NCI-H2081 treated with DMSO at 0.1 percent for 48 hours (cell line): ENCODE results near the gene LMF1.
"Not testable (repeated sequence)": the region's sequence is repeated elsewhere in the genome, so short reads cannot be mapped to it uniquely, and the experiment has no call there.

ENCODE experiments used
- DNase-seq: peaks from one replicate; lab custom pipeline; 2025; lab: John Stamatoyannopoulos, UW

LMF1 gene

DNA sequence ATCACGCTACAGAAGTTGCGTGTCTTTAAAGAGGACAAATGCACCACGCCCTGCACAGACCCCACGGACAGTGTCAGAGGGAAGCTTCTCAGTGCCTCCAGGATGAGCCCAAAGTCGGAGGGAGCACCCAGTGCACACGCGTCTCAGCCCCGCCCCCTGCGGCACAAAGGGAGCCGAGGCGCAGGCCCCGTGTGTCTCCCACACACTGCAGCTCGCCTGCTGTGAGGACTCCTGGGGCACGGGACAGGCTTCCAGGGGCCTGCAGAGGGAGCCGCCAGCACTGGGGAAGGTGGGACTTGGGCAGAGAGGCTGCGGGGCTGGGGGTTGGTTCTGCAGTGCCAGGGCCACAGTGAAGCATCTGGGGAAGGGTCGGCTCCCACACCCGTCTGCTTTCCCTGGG is 77.4 kb downstream of the LMF1 start:
- no peak for DNase-seq

DNA sequence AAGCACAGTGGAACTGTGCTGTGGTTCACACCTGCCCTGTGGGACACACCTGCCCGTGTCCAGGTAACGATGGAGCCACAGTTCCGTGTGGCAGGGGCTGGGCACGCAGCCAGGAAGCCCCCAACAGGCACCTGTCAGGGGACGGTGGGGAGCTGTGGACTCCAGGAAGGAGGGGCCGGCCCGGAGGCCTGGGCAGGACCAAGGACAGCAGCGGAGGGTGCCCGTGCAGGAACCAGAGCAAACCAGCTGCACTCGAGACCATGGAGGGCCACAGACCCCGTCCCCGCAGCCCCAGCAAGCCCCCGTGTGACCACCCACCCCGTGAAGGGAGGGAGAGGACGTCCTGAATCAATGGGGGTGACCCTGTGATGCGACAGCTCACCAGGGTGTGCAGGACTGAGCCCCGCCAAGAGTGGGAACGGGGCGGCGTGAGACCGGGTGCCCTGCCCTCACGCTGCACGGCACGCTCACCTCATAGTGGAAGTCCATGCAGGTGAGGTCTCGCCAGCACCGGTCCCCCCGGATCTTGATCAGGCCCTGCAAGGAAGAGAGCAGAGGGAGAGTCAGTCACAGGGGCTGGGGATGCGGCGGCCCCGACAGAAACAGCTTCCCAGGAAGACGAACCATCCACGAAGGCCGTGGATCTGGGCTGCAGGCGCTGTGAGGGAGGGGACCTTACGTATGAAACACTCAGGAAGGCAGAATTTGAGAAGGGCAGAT is 78.1 kb downstream of the LMF1 start:
- no peak for DNase-seq

DNA sequence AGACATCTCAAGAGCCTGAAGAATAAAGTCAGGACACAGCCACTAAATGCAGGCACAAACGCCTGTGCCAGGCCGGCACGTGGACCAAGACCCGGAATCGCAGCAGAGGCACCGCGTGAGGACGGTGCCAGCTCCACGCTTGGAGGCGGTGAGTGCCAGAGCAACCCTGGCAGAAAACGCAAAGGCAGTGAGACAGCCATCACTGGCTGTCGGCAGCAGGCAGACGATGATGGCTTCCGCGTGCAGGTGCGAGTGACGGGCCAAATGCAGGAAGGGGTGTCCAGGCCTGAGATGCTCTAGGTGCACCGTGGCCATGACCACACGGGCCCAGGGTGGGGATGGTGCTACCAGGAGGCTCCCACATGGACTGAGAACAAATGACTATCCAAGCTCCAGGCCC is 78.8 kb downstream of the LMF1 start:
- no peak for DNase-seq

DNA sequence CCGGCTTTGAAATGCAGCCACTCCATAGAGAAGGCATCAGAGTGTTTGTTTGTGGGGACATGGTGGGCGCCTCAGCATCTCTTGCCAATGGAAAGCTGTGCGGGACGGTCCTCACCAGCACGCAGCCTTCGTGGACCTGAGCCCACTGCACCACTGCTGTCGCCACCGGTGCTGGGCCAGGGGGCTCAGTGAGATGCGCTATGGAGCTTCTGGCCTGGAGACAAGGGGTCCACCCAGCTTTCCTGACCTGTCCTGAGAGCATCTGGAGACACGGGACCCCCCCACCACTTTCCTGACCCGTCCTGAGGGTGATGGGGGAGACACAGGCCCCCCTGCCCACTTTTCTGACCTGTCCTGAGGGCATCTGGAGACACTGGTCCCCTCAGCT is 79.4 kb downstream of the LMF1 start:
- no peak for DNase-seq

DNA sequence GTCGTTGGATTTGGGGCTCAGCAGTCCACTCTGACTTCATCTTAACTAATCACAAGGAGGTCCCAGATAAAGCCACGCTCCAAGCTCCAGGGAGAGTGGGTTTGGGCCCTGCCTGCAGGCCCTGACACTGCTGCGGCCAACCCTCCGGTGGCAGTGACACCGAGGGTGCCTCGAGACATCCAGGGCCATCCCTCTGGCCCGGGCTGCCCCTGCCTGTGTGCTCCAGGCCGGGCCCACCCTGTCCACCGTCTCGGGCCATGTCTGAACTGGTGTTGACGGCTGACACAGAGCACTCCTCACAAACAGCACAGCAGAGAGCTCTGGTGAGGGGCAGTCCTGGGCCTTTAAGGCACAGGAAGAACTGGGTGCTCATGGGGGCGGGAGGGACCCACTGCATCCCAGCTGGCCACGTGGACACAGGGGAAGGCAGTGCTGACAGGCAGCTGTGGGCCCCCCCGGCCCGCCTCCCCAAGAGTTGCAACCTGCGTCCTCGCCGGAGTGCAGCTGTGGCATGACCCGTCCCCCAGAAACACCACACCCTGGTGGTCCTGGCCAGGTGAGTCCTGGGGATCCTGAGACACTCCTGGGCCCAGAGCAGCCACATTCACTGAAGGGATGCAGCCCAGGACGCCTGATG is 80.0 kb downstream of the LMF1 start:
- no peak for DNase-seq

DNA sequence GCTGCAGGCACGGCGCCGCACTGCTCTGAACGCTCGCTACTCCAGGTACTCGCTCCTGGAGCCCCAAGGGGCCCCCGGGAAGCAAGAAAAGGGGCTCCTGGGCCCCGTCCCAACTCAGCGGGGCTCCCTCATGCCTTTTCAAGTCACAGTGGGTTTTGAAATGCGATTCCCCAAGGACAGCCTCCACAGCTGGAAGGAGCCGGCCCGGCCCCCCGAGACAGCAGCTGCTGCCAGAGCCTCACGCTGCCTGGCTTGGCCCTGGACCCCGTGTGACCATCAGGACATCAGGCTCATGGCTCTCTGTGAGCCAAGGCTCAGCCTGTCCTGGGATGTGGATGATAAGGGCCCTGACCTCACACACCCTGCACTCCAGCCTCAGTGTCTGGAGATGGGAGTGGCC is 80.6 kb downstream of the LMF1 start:
- DNase-seq, result no peak

DNA sequence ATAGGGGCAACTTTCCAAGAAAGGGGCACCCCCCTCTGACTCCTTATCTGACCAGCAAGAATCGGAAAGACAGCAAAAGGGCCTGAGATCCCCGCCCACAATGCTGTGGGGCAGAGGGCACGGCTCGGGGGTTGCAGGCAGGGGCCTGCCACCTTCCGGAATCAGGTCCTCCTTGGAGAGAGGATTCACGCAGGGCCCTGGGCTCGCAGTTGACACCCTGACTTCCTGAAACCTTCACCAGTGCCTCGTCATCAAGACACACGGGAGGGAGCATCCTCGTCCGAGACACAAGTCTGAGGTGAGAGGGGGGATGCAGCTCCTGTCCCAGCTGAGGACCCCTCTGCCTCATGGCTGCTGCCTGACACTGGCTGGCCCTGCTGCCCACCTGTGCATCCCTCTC is 81.2 kb downstream of the LMF1 start:
- no peak for DNase-seq

DNA sequence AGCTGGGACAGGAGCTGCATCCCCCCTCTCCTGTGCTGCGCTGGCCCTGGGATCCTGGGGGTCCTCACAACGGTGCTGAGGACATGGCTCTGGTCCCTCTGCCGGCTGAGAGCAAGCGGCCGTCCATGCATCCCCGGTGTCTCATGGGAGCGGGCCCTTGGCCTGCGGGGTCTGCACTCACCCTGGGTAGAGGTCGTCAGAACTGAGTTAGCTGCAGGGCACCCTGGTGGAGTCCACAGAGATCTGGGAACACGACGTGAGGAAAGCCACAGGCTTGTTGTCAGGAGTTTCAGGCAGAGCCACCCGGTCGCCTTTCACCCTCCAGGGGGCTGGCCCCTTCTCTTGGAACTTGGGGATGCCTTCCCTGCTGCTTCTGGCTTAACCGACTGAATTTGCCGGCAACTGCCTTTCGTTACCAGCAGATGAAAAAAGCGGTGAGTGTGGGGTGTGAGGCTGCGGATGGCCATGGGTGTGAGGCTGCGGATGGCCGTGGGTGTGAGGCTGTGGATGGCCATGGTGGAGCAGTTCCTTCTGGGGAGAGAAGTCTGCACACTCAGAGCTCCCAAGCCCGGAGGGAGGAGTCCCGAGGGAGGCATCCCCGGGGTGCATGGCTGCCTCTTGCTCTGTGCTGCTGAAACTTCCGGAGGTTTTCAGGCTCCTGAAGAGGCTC is 81.7 kb downstream of the LMF1 start:
- DNase-seq, result no peak

DNA sequence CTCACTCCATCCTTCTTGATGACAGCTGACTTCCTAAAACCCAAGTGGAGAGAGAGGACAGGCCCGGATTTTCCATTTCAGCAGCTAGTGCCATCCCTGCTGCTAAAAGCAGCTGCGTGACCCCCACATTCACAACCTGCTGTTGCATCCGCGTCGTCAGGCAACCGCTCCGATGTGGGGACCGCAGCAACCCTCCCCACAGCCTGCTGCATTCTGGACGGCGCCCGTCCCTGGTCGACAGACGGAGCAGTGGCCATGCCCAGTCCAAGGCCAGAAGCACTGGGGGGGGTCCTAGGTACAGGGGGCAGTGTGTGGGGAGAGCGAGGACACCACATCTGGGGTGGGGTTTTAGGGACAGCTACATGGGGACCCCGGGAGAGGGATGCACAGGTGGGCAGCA is 82.3 kb downstream of the LMF1 start:
- DNase-seq, result not testable (repeated sequence)

DNA sequence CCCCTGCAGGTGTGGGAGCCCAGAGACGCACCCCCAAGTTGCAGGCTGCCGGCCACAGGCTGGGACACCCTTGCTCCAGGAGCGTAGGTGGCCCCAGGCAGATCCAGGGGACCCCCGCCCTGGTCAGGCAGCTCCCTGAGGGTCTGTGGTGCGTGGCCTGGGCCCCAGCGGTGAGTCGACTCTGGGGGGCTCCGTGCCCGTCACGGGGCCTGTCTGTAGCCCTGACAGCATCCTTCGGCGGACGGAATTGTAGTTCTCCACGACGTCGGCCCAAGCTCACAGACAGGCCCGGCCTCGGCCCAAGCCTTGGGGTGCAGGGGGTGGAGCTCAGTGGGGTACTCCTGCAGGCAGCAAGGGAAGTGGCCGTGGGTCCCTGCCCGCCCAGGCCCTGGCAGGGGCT is 82.9 kb downstream of the LMF1 start:
- no peak for DNase-seq

DNA sequence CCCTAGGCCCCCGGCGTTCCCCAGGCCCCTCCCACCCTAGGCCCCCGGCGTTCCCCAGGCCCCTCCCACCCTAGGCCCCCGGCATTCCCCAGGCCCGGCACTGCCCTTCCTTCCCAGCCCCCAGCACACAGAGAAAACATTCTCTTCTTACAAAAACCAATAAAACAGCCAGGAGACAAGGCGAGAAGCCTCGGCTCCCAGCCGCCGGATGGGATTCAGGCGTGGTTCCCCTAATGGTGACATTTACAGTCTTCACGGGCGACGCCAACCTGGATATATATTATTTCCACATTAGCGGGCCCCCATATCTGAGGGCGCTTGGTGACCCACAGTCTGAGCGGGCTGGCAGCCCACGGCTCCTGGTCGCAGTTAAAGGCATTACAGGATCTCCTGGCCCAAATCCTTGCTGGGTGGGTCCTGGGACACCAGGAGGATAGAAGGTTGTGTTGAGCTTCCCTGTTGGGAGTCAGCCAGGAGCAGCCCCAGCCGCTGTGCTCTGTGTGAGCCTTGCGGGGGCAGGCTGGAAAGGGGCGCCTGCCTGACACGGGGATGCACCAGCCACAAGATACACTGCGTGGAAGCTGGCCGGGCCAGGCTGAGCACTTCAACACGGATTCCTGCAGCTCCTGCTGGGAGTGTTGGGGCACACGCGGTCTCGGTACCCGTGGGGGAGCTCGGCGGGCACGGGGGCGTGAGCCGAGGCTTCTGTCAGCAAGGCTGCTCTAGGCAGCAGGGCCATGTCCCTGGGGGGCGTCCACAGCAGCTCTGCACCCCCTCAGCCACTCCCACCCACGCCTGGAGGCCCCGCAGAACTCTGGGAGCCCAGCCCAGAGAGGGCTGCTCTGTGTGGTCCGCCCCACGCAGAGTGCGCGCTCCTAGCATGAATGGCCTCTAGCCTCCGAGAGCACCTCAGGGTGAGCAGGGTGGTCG is 83.7 kb downstream of the LMF1 start:
- no peak for DNase-seq

DNA sequence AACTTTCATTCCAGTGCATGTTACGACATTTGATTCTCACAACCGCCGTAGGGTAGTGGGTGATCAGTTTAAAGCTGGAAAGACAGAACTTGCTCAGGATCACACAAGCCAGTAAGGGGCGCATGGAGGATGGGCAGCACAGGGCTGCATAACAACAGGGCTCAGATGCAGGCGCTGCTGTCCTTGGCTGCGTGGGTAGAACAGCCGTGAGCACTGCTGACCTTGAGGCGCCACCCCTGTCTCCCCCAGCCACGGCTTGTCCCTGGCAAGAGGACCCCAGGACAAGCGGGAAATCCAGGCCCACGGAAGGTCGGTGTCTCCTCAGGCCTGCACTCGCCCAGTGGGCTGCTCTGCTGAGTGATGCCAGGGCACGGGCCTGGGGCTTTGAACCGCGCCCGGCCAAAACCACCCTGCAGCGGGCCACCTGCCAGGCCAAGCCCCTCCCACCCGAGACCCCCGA is 84.7 kb downstream of the LMF1 start:
- no peak for DNase-seq

DNA sequence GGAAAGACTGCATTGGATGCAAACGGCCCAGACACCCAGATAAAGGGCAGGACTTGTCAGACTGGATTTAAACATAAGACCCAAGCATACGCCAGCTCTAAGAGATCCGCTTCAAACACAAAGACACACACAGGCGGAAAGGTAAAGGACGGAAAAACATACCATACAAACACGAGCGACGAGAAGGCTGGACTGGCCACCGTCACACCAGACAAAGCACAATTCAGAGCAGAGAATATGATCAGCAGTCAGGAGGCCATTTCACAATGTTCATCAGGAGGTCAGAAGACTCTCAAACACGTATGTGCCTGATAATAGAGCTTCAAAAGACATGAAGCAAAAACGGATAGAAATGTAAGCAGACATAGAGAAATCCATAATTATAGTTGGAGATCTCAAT is 85.4 kb downstream of the LMF1 start:
- DNase-seq, result no peak

DNA sequence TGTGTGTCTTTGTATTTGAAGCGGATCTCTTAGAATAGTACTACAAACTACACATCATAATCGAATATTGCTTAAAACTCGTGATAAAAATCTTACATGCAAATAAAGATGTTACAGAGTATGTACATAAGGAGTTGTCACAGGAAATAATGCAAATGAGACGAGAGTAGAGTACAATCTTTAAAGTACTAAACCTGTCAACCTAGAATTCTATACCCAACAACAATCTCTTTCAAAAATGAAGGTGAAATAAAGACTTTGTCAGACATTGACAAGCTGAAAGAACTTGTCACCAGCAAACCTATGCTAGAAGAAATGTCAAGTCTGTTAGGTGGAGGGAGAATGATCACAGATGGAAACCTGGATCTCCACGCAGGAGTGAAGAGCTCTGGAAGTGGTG is 86.6 kb downstream of the LMF1 start:
- no peak for DNase-seq

DNA sequence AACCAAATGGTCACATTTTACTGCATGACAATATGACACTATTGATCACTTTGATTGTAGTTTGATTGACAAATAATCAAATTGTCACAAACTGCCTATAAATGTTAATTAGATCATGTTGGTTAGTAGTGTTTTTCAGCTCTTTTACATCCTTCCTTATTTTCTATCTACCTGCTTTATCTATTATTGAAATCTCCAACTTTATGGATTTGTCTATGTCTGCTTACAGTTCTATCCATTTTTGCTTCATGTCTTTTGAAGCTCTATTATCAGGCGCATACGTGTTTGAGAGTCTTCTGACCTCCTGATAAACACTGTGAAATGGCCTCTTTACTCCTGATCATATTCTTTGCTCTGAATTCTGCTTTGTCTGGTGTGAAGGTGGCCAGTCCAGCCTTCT is 87.0 kb downstream of the LMF1 start:
- DNase-seq, result no peak

DNA sequence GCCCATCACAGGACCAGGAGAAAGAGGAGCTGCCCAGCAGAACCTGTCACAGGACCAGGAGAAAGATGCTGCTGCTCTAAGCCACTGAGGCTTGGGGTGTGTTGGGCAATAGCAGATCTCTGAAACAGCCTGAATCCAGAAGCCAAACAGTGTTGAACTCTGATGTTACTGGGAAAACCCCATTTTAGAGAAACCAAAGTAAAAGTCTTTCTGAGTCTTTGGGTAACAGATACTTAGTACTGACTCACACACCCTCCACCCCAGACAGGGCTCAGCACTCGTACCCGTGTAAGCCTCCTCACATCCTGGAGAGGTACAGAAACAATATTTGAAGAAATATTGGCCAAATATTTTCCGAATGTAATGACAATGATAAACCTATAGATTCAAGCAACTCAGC is 87.4 kb downstream of the LMF1 start:
- no peak for DNase-seq

DNA sequence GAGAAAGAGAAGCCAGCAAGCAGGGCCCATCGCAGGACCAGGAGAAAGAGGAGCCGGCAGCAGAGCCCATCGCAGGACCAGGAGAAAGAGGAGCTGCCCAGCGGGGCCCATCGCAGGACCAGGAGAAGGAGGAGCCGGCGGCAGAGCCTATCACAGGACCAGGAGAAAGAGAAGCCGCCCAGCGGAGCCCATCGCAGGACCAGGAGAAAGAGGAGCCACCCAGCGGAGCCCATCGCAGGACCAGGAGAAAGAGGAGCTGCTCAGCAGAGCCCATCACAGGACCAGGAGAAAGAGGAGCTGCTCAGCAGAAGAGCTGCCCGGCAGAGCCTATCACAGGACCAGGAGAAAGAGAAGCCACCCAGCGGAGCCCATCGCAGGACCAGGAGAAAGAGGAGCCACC is 88.1 kb downstream of the LMF1 start:
- DNase-seq, result not testable (repeated sequence)

DNA sequence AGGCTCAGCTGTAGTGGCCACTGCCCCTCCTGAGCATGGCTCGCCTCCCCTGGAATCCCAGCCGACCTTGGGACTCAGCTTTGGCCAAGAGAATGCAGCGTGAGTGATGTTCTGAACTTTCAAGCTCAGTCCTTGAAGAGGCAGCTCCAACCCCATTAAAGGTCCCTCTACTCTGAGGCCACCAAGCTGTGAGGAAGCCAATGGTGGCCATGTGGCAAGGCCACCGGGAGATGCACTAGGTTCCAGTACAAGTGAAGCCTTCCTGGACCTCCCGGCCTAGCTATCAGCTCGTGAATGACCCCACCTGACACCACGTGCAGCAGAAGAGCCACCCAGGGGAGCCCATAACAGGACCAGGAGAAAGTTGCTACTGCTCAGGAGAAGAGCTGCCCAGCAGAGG is 88.5 kb downstream of the LMF1 start:
- no peak for DNase-seq

DNA sequence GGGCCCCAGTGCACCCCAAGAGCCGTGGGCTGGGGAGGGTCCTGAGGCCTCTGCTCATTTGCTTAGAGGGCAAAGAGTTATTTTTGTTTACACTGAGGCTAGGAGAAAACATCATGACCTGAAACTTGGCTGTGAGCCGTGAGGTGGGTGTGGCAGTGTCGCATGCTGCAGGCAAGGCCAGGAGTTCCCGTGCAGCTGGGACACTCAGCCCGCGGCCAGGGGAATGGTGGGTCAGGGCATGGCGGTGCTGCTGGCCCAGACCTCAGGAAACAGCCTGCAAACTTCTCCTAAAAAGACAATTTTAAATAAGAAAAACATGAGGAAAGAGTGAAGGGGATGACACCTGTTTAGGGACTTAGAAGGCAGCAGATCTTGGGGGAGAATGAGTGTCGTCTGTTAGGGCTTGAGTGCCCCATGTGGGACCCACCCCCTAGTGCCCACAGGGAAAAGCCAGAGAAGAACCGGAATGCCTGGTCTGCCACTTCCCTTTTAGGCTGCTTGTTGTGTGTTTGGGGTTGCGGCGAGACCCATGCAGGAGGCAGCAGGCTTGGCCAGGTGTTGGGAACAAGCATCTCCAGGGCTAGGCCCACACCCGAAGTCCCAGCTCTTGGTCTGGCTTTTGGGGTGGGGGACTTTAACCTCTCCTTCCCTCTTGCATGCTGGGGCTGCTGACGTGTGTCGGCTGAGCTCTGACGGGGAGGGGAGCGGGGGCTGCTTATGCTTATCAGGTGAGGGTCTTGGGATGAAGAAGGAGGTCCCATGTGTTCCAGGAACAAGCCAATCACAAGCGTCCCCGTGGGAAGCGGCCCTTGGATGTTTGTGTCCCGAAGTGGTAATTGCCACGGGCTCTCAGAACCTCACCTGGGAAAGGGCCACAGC is 89.3 kb downstream of the LMF1 start:
- no peak for DNase-seq

DNA sequence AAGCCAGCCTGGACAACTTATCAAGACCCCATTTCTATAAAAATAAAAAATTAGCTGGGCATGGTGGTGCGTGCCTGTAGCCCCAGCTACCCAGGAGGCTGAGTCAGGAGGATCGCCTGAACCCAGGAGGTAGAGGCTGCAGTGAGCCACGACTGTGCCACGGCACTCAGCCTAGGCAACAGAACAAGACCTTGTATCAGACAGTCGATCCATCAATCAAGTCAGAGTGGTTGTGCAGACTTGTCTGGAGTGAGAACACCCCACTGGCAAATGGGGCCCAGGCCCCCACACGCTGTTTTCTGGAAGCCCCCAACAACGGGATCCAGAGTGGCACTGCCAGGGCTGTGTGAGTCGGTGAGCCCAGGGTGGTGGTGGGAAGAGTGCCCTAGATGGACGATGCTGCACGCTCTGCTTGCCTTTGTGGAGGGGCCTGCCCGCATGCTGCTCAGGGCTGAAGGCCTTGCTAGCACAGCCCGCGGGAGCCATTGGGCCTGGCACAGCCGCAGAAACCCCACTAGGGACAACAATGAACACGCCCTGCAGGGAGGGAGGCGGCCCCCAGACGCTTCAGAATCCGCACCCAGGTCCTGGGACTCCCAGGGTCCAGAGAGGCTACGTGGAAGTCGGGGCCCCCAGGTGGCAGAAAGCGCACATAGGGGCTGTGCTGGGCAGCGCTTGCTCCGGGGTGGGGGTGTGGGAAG is 90.2 kb downstream of the LMF1 start:
- no peak for DNase-seq

DNA sequence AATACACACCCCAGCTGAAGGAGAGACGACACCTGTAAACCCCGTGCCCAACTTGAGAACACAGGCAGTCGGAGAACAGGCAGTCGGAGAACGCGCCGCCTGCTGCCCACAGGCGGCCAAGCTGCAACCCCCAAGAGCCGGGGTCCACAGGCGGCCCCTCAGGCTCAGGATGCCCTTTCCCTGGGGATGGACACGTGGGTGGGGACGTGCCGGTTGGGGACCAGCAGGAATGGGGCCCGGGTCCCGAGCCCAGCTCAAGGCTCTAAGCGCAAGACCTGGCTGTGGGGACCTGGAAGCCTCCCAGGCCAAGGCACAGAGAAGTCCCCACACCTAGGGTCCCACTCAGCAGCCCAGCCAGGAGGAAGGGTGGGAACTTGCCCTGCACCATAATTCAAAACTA is 90.8 kb downstream of the LMF1 start:
- no peak for DNase-seq
